22Rv1 (cell line): ENCODE results near the gene FAM151A.

Experiments
- H3K27ac ChIP-seq: fragments of 450-650 bp; 2 replicates; pipeline ENCODE4 v1.5.1; 2017
- CTCF ChIP-seq: fragments of 450-650 bp; IDR thresholded peaks from 2 replicates; pipeline ENCODE4 v1.5.1; 2017; ENCODE audit warnings: mild to moderate bottlenecking
- ZFX ChIP-seq: fragments of 450-650 bp; IDR thresholded peaks from 2 replicates; pipeline ENCODE4 v1.6.1; 2017; ENCODE audit warnings: antibody characterized with exemption, borderline replicate concordance

Gene FAM151A

GRCh38 chr1:54627196-54627595 lies 3.9 kb upstream of the FAM151A start:
- H3K27ac ChIP-seq: no peak overlapping the region
- TF ChIP-seq CTCF: no peak
- no peak for TF ChIP-seq ZFX

- TF ChIP-seq CTCF: no peak
- TF ChIP-seq ZFX: no peak
- H3K27ac ChIP-seq: no peak overlapping the region
Measured at GRCh38 chr1:54624466-54625464, 1.4 kb upstream of the FAM151A start.

- H3K27ac ChIP-seq: no peak overlapping the region
- TF ChIP-seq CTCF (no peak), ZFX (no peak)
Measured at GRCh38 chr1:54619749-54620148, 3.6 kb downstream of the FAM151A start.

- TF ChIP-seq ZFX (no peak), CTCF (no peak)
- H3K27ac ChIP-seq: no peak overlapping the region
Measured at GRCh38 chr1:54615531-54616279, 7.6 kb downstream of the FAM151A start.

GRCh38 chr1:54614563-54614962 lies 8.8 kb downstream of the FAM151A start:
- H3K27ac ChIP-seq: no peak overlapping the region

GRCh38 chr1:54614024-54614423 lies 9.3 kb downstream of the FAM151A start:
- H3K27ac ChIP-seq: no peak overlapping the region
- no peak for TF ChIP-seq ZFX
- TF ChIP-seq CTCF: no peak

More at GRCh38 chr1:54614563-54614962, 8.8 kb downstream of the FAM151A start:
- TF ChIP-seq CTCF: no peak
- TF ChIP-seq ZFX: no peak
